Ascending aorta (tissue), 2 donors: ENCODE measurements around the gene VAPA. TPM values are rescaled to one million over a fixed set of nuclear protein-coding genes. Genes with fewer than 3 reads are reported as not detected.

Experiments
- DNase-seq, 2 donors: peaks; one replicate each; pipeline ENCODE4 v3.0.0-alpha.2; 2019; ENCODE audit warnings: low spot score in 2 of 2
- H3K27ac ChIP-seq, 2 donors: fragments of 200-600 bp; sonication (generic); one replicate each; pipeline ENCODE4 v1.5.1; 2016 to 2017; ENCODE audit warnings: mild to moderate bottlenecking in 1 of 2
- H3K27me3 ChIP-seq: fragments of 200-600 bp; sonication (generic); one replicate; pipeline ENCODE4 v1.5.1; 2017
- H3K36me3 ChIP-seq, 2 donors: fragments of 200-600 bp; sonication (generic); one replicate each; pipeline ENCODE4 v1.5.1; 2016
- H3K4me1 ChIP-seq, 2 donors: fragments of 200-600 bp; sonication (generic); one replicate each; pipeline ENCODE4 v1.5.1; 2016 to 2017; ENCODE audit warnings: mild to moderate bottlenecking in 1 of 2
- H3K4me3 ChIP-seq, 2 donors: fragments of 200-600 bp; sonication (generic); one replicate each; pipeline ENCODE4 v1.5.1; 2016 to 2017; ENCODE audit warnings: mild to moderate bottlenecking in 1 of 2
- H3K9me3 ChIP-seq, 2 donors: fragments of 200-600 bp; sonication (generic); one replicate each; pipeline ENCODE4 v1.5.1; 2016
- CTCF ChIP-seq, 3 experiments: fragments of 200-600 bp in 2 of 3; fragments of 450-650 bp in 1 of 3; sonication (generic) in 2 of 3; IDR thresholded peaks; one replicate each; pipeline ENCODE4 v1.5.1; 2016 to 2019; ENCODE audit warnings: antibody characterized with exemption in 3 of 3, mild to moderate bottlenecking in 1 of 3, moderate library complexity in 1 of 3
- intact Hi-C: fragments of 100-400 bp; cut with DNase I; formaldehyde crosslinking; loops from one replicate; pipeline ENCODE4 v1.15.1; 2023
- total RNA-seq: library from RNA; depleted of rRNA; stranded (reverse); fragments of >200 nt; gene quantifications from one replicate; pipeline ENCODE4 v1.1.0, GENCODE V29; 2016

Gene VAPA
- total RNA-seq, 1 donor from 2014 or later = 109 TPM

DNA sequence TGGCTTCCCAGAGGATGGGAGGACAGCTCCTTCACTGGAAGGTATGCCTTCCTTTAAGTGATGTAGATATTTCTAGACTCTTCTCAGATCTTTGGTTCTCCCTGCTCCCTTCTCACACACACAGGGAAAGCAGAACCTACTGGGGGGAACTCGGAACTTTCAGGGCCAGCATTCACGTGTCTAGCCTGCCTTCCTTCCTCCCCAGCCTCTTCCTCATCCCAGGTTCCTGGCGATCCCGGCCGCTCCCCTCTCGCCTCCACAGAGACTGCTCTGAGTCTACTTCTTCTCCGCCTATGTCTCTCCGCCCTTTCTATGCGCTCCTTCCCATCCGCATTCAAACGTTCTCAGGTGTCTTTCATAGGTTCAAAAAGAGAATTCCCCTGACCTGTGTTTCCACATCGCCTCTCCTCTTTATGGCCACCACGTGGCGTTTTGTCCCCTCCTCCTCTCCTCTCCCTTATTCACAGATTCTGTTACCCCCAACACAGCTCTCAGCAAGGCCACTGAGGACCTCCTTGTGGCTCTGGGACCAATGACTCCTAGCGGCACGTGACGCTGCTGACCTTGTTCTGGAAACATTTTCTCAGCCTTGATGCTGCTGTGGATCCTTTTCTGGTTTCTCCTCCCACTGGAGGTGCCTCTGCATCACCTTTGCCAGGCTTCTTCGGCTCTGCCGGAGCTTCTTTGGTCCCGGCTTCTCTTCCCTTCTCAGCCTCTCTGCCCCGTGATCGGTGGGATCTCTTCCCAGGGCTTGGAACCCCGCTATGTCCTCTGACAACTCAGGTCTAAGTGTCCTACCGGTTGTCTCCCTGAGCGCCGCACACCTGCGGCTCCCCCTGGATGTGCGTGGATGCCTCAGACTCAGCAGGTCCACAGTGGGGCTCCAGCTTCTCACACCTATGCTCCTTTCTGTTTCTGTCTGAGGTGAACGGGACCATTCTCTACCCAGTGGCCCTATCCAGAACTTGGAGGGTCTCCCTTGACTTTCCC, 77.5 kb downstream of the VAPA start:
- no peak for TF ChIP-seq CTCF (IDR thresholded peaks at IDR 0.05)
- Histone ChIP-seq H3K27me3 (no peaks in the 10 kb centered on the region), H3K27ac (no peak overlapping the region), H3K36me3 (no peaks in the 10 kb centered on the region), H3K4me1 (no peaks in the 10 kb centered on the region), H3K9me3 (no peaks in the 10 kb centered on the region), H3K4me3 (no peak overlapping the region)
- intact Hi-C loops = no loop called here
- DNase-seq = no peak

- no peak for DNase-seq
- no peak for TF ChIP-seq CTCF (IDR thresholded peaks at IDR 0.05)
Observed at GRCh38 chr18:9992300-9992972, 78.6 kb downstream of the VAPA start.

DNA sequence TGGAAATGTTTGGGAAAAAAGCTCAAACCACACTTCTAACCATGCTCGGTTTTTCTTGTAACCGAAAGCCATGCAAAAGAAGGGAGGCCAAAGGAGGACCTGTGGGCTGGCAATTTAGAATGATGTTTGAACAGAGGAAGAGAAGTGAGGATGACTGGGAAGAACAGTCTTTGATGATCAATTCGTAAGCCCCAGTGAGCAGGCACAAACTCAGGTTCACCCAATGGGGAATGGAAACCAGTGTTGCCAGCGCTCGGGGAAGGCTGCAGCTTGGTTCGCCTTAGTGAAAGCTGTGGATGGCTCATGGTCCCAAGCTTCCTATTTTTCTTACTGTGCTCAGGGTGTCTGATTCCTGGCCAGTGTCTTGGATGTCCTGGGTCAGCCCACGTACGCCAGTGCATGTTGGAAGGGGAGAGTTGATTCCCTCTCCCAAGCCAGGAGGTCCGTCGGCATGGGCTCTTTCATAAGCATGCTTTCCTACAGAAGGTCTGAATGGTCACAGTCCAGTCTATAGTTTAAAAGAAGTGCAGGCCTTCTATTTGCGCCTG, 79.2 kb downstream of the VAPA start:
- peaks cover 0 to under 1% of the 10 kb centered on the region in 2 donors for H3K9me3 ChIP-seq
- no peak overlapping the region for H3K27ac ChIP-seq
- H3K36me3 ChIP-seq = no peaks in the 10 kb centered on the region
- intact Hi-C loops = no loop called here
- no peaks in the 10 kb centered on the region for H3K4me1 ChIP-seq
- H3K27me3 ChIP-seq = no peaks in the 10 kb centered on the region
- no peak overlapping the region for H3K4me3 ChIP-seq
- no peak for TF ChIP-seq CTCF (IDR thresholded peaks at IDR 0.05)
- DNase-seq = no peak

More at GRCh38 chr18:9992300-9992972, 78.6 kb downstream of the VAPA start:
- Histone ChIP-seq H3K36me3 (no peaks in the 10 kb centered on the region), H3K27ac (no peak overlapping the region), H3K4me3 (no peak overlapping the region), H3K27me3 (no peaks in the 10 kb centered on the region), H3K9me3 (no peaks in the 10 kb centered on the region), H3K4me1 (no peaks in the 10 kb centered on the region)
- intact Hi-C loops = no loop called here

GRCh38 chr18:9993521-9994025, 79.8 kb downstream of the VAPA start:
- no peak overlapping the region for H3K4me3 ChIP-seq
- no peaks in the 10 kb centered on the region for H3K36me3 ChIP-seq
- H3K27me3 ChIP-seq = no peaks in the 10 kb centered on the region
- H3K9me3 ChIP-seq = peaks cover 0 to 6% of the 10 kb centered on the region in 2 donors
- no peak overlapping the region for H3K27ac ChIP-seq
- TF ChIP-seq CTCF (IDR thresholded peaks at IDR 0.05) = no peak
- no peaks in the 10 kb centered on the region for H3K4me1 ChIP-seq
- DNase-seq = no peak
- intact Hi-C loops = no loop called here

- Histone ChIP-seq H3K27ac (no peak overlapping the region), H3K9me3 (peaks cover 0 to 11% of the 10 kb centered on the region in 2 donors), H3K4me1 (no peaks in the 10 kb centered on the region), H3K36me3 (no peaks in the 10 kb centered on the region), H3K4me3 (no peak overlapping the region), H3K27me3 (no peaks in the 10 kb centered on the region)
- TF ChIP-seq CTCF (IDR thresholded peaks at IDR 0.05) = no peak
- no peak for DNase-seq
- intact Hi-C loops = no loop called here
Observed at GRCh38 chr18:9994026-9994570, 80.3 kb downstream of the VAPA start.
